GM12878 (cell line): ENCODE measurements around the gene SLC6A16. TPM values are rescaled to one million over a fixed set of nuclear protein-coding genes. Genes with fewer than 3 reads are reported as not detected.
A peak's percentile ranks its signal among the peaks of the same experiment; 100 is the strongest.

ENCODE experiments used
- ATAC-seq: fragments of 200-7000 bp; cut with Tn5 transposase; 3 replicates; pipeline ENCODE4 v1.9.1; 2020; ENCODE audit warnings: mild to moderate bottlenecking, moderate library complexity
- BruUV-seq: library from RNA; stranded (reverse); fragments of 400-500 nt; replicated peaks from 2 replicates; lab custom pipeline; 2021; lab: Mats Ljungman, UMichigan
- CTCF ChIA-PET: fragments of 300-600 bp; sonication (Branson Sonifier 250); formaldehyde crosslinking; extraction: SDS; loops from one replicate; lab custom pipeline; 2021; ENCODE audit warnings: inconsistent platforms; lab: Yijun Ruan, JAX
- POLR2A ChIA-PET: fragments of 350-600 bp; formaldehyde crosslinking; extraction: SDS; loops from one replicate; lab custom pipeline; 2021; ENCODE audit warnings: inconsistent platforms; lab: Charles Lee
- RAD21 ChIA-PET: fragments of 300-600 bp; sonication (Branson Sonifier 250); formaldehyde crosslinking; loops from one replicate; lab custom pipeline; 2023; ENCODE audit warnings: antibody characterized with exemption; ENCODE audit not compliant: unreplicated experiment; lab: Charles Lee
- SMC1A ChIA-PET: fragments of 300-600 bp; sonication (Branson Sonifier 250); formaldehyde crosslinking; loops from one replicate; lab custom pipeline; 2023; ENCODE audit not compliant: unreplicated experiment, uncharacterized antibody; lab: Charles Lee
- DNase-seq: peaks from one replicate; pipeline ENCODE4 v3.0.0-alpha.2; 2011; ENCODE audit warnings: low read depth, low spot score
- FAIRE-seq: peaks from 3 replicates; lab custom pipeline; 2011; peaks lifted over from hg19 to GRCh38; lab: Jason Lieb, UNC
- H2AFZ ChIP-seq: 2 replicates; pipeline ENCODE4 v1.6.0; 2011; ENCODE audit warnings: low read depth, low read length, control low read depth; ENCODE audit not compliant: control insufficient read depth
- H3K27ac ChIP-seq: 2 replicates; pipeline ENCODE4 v1.5.1; 2011; ENCODE audit warnings: control low read depth; ENCODE audit not compliant: control insufficient read depth, insufficient read depth
- H3K27me3 ChIP-seq, 2 experiments: replicated peaks in 1 of 2; 2 replicates each; pipeline versions ENCODE4 v1.6.0 to v1.6.1; 2011; ENCODE audit warnings: low read length in 1 of 2; ENCODE audit not compliant: control insufficient read depth in 2 of 2, insufficient read depth in 2 of 2
- H3K36me3 ChIP-seq, 2 experiments: 2 replicates each; pipeline ENCODE4 v1.5.1; 2011; ENCODE audit warnings: low read length in 1 of 2; ENCODE audit not compliant: control insufficient read depth in 2 of 2, insufficient read depth in 2 of 2
- H3K4me1 ChIP-seq: 2 replicates; pipeline ENCODE4 v1.6.1; 2011; ENCODE audit warnings: mild to moderate bottlenecking, low read length, moderate library complexity, mixed read lengths; ENCODE audit not compliant: control insufficient read depth, insufficient read depth
- H3K4me2 ChIP-seq: 2 replicates; pipeline ENCODE4 v1.6.0; 2011; ENCODE audit warnings: control low read depth; ENCODE audit not compliant: control insufficient read depth, insufficient read depth
- H3K4me3 ChIP-seq: fragments of 200-600 bp; sonication (generic); 2 replicates; pipeline ENCODE4 v1.5.1; 2016
- H3K79me2 ChIP-seq: 2 replicates; pipeline ENCODE4 v1.6.0; 2011; ENCODE audit warnings: low read length; ENCODE audit not compliant: control insufficient read depth, insufficient read depth
- H3K9ac ChIP-seq: 2 replicates; pipeline ENCODE4 v1.8.0; 2011; ENCODE audit warnings: low read length, control low read depth, mixed read lengths; ENCODE audit not compliant: control insufficient read depth, insufficient read depth
- H3K9me3 ChIP-seq: replicated peaks from 3 replicates; pipeline ENCODE4 v1.5.1; 2011; ENCODE audit warnings: mild to moderate bottlenecking, low read length; ENCODE audit not compliant: control insufficient read depth, insufficient read depth
- H4K20me1 ChIP-seq: 2 replicates; pipeline ENCODE4 v1.6.0; 2011; ENCODE audit not compliant: control insufficient read depth, insufficient read depth
- HDGF ChIP-seq: fragments of 450-650 bp; IDR thresholded peaks from 2 replicates; pipeline ENCODE4 v1.6.1; 2016; ENCODE audit warnings: antibody characterized with exemption
- IKZF1 ChIP-seq: fragments of 450-650 bp; conservative IDR thresholded peaks from 2 replicates; pipeline ENCODE4 v1.6.1; 2017; ENCODE audit warnings: antibody characterized with exemption, mild to moderate bottlenecking
- KDM1A ChIP-seq: fragments of 200-600 bp; sonication (generic); IDR thresholded peaks from 2 replicates; pipeline ENCODE4 v1.6.1; 2016; ENCODE audit warnings: borderline replicate concordance
- NR2C1 ChIP-seq: fragments of 450-650 bp; IDR thresholded peaks from 2 replicates; pipeline ENCODE4 v1.6.1; 2017; ENCODE audit warnings: antibody characterized with exemption, mild to moderate bottlenecking, moderate library complexity
- NR2F1 ChIP-seq: fragments of 450-650 bp; conservative IDR thresholded peaks from 2 replicates; pipeline ENCODE4 v1.6.1; 2017; ENCODE audit warnings: mild to moderate bottlenecking
- SIN3A ChIP-seq: IDR thresholded peaks from 2 replicates; pipeline ENCODE4 v1.6.1; 2012; ENCODE audit warnings: low read depth, low read length, improper control_type of control experiment
- SIX5 ChIP-seq: IDR thresholded peaks from 2 replicates; pipeline ENCODE4 v1.6.1; 2011; ENCODE audit warnings: mild to moderate bottlenecking, low read depth, low read length, moderate library complexity; ENCODE audit not compliant: severe bottlenecking
- TAF1 ChIP-seq: IDR thresholded peaks from 2 replicates; pipeline ENCODE4 v1.6.1; 2011; ENCODE audit warnings: mild to moderate bottlenecking, low read depth, low read length, borderline replicate concordance
- ZSCAN29 ChIP-seq: fragments of 450-650 bp; IDR thresholded peaks from 2 replicates; pipeline ENCODE4 v1.6.1; 2017; ENCODE audit warnings: mild to moderate bottlenecking, moderate library complexity
- ZZZ3 ChIP-seq: IDR thresholded peaks from 2 replicates; pipeline ENCODE4 v1.6.1; 2011; ENCODE audit warnings: low read depth; ENCODE audit not compliant: control insufficient read depth, insufficient read length
- WGBS: methylation state at CpG from one replicate; pipeline ENCODE4 v1.1.6; 2016; ENCODE audit warnings: low lambda C conversion rate; ENCODE audit not compliant: insufficient replicate concordance, insufficient coverage; ENCODE audit errors: missing lambda C conversion rate; 5-methylcytosine and 5-hydroxymethylcytosine counted together
- in situ Hi-C: fragments of 300-500 bp; cut with MboI; formaldehyde crosslinking; loops from 9 replicates; pipeline ENCODE4 v1.14.3; 2018; ENCODE audit warnings: mixed read lengths
- intact Hi-C: fragments of 100-400 bp; cut with micrococcal nuclease; formaldehyde crosslinking; loops from one replicate; pipeline ENCODE4 v1.14.2; 2022; ENCODE audit not compliant: unreplicated experiment
- polyA plus RNA-seq, 11 experiments: library from polyadenylated mRNA; depleted of rRNA in 4 of 11; unstranded in 6 of 11; stranded (reverse) in 5 of 11; fragments of >200 nt; fragmentation: Nextera tagmentation in 4 of 11; fragmentation: Illumina TruSeq in 1 of 11; extraction: Ambion mirVana in 4 of 11; extraction: Trizol in 1 of 11; gene quantifications; 1 replicate in 1 of 11; 2 replicates in 10 of 11; pipeline versions ENCODE4 v1.2.1 to v1.2.3, GENCODE V29; 2011 to 2016; ENCODE audit warnings: inconsistent platforms in 2 of 11, missing spikeins in 2 of 11, low read depth in 1 of 11
- total RNA-seq, 4 experiments: library from RNA; depleted of rRNA in 3 of 4; stranded (reverse); fragments of >200 nt in 3 of 4; fragmentation: Illumina TruSeq in 1 of 4; extraction: Trizol in 1 of 4; gene quantifications; 2 replicates each; pipeline versions ENCODE4 v1.2.1 to v1.2.3, GENCODE V29; 2013 to 2021

SLC6A16 gene
- total and polyA plus RNA-seq, 10 of the 15 experiments (the other 5 are each of a cell fraction or from before 2014, with no cell fraction given), result 0.23 to 3.2 (median 0.54) TPM

DNA sequence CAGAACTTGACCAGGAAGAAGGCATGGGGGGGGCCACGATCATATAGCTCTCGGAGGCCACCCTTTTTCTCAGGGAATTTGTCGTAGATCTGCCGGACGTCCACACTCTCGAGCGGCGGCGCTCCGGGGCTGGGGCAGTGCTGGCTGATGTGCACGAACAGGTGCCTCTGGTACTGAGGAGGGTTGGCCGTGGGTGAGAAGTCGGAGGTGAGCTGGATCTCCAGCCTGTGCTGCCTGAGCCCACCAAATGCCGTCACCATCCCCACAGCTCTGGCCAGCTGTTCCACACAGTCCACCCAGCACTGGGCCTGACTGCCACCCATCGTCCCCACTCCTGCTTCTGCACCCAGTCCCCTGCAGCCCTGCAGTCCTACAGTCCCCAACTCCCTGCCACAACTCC lies 22.2 kb upstream of the SLC6A16 start (continued):
- TF ChIP-seq ZZZ3 (no peak), ZSCAN29 (no peak), IKZF1 (no peak), HDGF (no peak), NR2F1 (no peak), NR2C1 (no peak), SIN3A (no peak), KDM1A (no peak), TAF1 (no peak)

DNA sequence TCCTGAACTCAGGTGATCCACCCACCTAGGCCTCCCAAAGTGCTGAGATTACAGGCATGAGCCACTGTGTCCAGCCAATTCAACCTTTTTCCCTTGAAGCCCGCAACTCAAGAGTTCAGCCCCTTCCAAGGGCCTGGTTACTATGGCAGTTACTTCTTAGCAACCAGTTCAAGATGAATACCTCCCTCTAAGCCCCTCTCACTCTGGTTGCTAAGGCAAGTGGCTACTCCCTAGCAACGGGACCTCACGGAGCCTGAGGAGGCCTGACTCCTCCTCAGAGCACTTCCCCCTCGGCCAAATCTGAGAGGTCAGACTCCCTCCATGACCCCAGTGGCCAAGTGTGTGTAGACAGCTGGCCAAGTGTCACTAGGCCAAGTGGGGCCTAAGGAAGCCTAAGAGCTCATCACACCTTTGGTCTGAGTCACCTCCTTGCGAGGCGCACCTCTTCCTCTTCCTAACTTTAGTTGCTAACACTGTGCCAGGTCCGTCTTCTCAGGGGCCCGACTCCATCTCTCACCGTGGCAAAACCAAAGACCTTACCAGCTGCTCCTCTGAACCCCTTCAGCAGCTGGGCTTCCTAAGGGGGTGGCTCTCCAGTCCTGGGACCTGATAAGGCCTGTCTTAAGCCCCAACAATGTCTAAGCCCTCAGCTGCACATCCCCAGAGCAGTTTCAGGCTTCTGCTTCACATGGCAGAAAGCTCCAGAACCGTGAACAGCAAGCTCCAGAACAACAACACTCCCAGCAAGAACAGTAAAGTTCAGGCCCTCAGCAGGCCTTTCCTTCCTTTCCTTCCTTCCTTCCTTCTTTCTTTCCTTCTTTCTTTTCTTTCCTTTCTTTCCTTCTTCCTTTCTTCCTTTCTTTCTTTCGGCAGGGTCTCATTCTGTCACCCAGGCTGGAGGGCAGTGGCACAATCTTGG lies 19.8 kb upstream of the SLC6A16 start:
- RAD21 ChIA-PET, result no interaction called here
- ATAC-seq, result no peak
- peaks cover 11% of the 10 kb centered on the region for H3K4me1 ChIP-seq
- TF ChIP-seq SIX5 (no peak), NR2F1 (0 out of 2 replicates have a peak, but pooled peaks have one; percentile 20)
- TF ChIP-seq, all 136 proteins: peak for 1
- ChIA-PET SMC1A (no interaction called here), POLR2A (interaction anchor here (0.6 kb wide), 1 partner anchor 191 kb away, joined by 3 read pairs; no protein-coding TSS in a partner anchor), CTCF (no interaction called here)
- H3K4me2 ChIP-seq, result no peak overlapping the region
- no peak overlapping the region for H3K4me3 ChIP-seq
- H3K27me3 ChIP-seq, result no peaks in the 10 kb centered on the region
- no peak overlapping the region for H3K9ac ChIP-seq
- no TSS peak for BruUV-seq
- no peak overlapping the region for H3K27ac ChIP-seq
- intact Hi-C loops, result no loop called here
- no peaks in the 10 kb centered on the region for H4K20me1 ChIP-seq
- FAIRE-seq (no peak), DNase-seq (no peak)
- H3K36me3 ChIP-seq, result no peaks in the 10 kb centered on the region; a peak in 1 of 4 replicates
- in situ Hi-C loops, result no loop called here
- H3K79me2 ChIP-seq, result no peaks in the 10 kb centered on the region
- no peak overlapping the region for H2AFZ ChIP-seq
- WGBS, result 93% methylated on average over 11 of the region's 11 CpGs
- H3K9me3 ChIP-seq, result no peaks in the 10 kb centered on the region; the same call in 2 of the 3 replicates
